Cerebellar nuclear complex (tissue), 1 donor: ENCODE results near the gene CKB.
"Not testable (repeated sequence)": the region's sequence is repeated elsewhere in the genome, so short reads cannot be mapped to it uniquely, and the experiment has no call there.

ENCODE experiments used
- DNase-seq, 2 experiments: peaks; one replicate each; lab custom pipeline; 2025; lab: John Stamatoyannopoulos, UW

Gene CKB

DNA sequence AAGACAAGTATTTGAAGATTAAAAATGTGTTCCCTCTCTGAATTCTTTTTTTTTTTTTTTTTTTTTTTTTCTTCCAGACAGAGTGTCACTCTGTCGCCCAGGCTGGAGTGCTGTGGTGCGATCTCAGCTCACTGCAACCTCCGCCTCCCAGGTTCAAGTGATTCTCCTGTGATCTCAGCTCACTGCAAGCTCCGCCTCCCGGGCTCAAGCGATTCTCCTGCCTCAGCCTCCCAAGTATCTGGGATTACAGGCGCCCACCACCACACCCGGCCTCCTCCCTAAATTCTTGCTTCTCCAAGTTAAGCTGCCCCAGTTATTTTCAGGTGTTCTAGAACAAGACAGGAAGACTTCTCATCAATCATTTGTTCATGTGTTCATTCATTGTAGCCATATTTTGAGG lies 10.4 kb downstream of the CKB start:
- not testable (repeated sequence) for DNase-seq

DNA sequence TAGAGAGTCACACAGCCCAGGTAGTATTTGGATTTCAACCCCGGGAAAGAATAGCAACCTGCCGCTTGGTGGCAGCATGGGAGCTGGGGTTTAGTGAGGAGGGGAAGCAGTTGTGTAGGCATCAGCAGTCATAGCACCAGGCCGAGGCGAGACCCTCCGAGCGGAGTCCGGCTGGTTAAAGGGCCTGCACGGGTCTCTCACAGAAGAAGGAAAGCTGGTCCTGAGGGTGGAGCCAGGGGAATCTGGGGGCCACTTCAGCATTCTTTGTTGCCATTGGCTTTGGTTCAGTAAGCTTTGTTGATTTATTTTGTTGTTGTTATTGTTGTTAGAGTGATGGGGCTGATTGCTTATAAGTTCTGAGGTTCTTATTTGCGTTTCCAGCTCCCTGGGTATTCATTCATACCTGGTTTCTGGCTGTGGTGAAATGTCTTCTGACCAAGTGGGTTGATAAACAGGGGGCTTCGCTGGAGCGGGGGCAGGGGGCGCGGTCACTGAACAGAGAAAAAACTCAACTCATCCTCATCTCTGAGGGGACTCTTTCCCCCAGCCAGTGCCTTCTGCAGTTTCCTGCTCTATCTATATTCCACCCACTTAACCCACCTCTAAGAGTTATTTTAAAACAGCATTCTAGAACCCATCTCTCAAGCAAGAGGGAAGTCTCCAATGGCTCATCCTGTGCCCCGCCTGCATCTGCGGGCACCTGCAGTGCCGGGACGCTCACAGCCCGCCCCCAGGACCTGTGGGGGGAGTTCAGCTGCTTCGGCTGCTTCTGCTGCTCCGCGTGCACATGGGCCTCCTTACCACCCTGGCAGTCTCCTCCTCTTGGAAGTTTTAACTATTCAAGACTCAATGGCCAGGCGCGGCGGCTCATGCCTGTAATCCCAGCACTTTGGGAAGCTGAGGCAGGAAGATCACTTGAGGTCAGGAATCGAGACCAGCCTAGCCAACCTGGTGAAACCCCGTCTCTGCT lies 11.6 kb downstream of the CKB start:
- no peak for DNase-seq

DNA sequence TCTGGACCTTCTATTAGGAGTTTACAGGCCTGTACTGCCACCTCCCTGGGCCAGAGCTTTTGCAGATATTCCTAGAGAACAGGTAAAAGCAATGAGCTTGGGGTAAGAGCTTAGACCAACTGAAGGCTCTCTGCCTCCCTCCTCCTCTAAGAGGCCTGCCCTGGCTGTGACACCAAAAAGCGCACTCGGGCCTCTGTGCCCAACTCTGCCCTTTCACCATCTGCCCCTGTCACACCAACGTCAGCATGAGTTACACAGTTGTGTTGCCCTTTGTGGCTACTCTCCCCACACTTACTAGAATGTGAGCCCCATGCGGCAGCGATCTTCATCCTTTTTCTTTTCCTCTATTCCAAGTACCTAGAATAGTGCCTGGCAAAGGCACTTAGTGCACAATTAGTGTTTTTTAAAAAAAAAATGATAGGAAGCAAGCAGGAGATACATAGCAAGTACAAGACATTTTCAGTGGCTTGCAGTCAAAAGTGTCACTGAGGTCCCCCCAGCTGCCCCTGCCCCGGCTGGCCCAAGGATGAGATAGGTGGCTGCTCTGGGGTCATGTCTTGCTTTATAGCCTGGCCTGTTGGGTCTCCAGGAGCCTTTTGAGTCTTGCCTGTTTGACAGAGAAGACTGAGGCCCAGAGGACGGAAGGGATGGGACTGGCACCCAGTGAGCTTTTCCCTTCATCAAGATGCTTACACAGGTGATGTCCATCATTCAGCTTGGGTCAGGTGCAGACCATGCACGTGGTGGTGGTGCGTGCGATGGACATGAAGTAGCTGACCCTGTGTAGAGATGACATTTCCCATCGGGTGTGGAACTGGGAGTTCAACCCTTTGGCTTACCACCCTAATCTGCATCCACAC lies 12.5 kb downstream of the CKB start:
- DNase-seq, result no peak

DNA sequence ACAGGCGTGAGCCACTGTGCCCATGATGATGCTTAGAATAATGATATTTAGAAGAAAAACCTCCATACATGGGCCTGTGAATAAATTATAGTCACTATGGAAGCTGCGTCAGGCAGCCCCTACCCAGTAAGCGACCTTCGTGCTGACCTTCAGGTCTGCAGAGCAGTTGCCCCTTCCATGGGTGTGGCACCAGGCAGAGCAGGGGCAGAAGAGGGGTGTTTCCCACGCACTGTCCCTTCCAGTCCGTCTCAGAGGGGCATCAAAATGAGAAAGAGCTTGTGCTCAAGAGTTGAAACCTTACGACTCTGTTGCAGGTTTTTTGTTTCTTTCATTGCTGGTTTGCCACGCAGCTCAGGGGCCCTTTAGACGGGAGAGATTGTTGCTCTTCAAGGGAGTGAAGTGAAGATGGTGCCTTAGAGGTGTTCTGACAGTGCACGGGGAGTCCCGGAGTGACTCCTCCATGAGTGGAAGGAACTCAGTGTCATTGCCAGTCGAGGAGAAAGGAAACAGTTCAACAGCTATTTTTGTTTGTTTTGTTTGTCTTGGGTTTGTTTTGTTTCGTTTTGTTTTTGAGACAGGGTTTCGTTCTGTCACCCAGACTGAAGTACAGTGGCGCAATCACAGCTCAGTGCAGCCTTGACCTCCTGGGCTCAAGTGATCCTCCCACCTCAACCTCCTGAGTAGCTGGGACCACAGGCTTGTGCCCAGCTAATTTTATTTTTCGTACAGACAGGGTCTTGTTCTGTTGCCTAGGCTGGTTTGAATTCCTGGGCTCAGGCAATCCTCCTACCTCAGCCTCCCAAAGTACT lies 13.9 kb downstream of the CKB start:
- DNase-seq, result no peak

DNA sequence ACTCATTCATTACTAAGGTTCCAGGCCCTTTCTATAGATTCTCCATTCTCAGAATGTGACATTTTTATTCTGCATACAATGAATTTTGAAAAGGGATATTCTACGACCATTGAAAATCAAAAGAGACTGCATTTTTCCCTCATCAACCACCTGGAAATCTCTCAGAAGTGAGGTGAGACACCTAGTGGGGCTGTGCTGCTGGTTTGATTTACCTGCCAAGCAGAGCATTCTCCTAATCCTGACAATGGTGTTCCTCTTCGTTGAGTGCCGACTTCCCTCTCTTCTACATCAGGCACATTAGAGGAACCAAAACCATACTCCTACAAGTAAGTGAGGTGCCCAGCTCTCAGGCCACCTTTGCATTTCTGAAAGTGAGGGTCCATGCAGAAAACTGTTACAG lies 14.9 kb downstream of the CKB start:
- no peak for DNase-seq

DNA sequence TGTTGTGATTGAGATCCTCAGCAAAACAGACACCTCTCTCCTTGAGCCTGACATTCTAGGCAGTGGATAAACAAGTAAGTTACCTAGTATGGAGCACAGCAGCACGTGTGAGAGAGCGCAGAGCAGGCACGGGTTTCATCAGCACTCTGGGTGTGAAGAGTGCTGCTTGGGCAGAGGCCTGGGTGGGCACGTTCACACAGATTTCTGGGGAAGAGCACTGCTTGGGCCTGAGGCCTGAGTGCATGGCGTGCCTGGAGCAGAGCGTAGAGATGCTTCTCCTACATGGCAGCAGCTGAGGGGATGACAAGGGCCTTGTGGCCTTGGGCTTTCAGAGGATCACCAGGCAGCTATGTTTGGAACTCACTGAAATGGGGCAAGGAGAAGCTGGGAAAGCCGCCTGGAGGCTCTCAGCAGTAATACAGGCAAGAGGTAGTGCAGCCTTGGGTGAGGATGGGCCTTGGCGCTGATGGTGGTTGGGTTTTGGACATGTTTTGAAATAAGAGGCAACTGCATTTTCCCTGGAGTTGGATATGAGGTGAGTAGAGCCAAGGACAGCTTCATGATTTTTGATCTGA lies 17.6 kb downstream of the CKB start:
- no peak for DNase-seq

DNA sequence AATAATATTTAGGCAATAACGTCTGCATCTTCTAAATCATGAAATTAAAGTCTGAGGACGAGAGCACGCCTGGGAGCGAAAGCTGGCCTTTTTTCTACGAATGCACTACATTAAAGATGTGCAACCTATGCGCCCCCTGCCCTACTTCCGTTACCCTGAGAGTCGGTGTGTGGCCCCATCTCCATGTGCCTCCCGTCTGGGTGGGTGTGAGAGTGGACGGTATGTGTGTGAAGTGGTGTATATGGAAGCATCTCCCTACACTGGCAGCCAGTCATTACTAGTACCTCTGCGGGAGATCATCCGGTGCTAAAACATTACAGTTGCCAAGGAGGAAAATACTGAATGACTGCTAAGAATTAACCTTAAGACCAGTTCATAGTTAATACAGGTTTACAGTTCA lies 19.3 kb downstream of the CKB start:
- DNase-seq, result no peak

DNA sequence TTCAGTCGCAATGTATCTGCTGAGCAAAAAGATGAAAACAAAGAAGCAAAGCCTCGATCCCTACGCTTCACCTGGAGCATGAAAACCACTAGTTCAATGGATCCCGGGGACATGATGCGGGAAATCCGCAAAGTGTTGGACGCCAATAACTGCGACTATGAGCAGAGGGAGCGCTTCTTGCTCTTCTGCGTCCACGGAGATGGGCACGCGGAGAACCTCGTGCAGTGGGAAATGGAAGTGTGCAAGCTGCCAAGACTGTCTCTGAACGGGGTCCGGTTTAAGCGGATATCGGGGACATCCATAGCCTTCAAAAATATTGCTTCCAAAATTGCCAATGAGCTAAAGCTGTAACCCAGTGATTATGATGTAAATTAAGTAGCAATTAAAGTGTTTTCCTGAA lies 19.8 kb downstream of the CKB start:
- no peak for DNase-seq

DNA sequence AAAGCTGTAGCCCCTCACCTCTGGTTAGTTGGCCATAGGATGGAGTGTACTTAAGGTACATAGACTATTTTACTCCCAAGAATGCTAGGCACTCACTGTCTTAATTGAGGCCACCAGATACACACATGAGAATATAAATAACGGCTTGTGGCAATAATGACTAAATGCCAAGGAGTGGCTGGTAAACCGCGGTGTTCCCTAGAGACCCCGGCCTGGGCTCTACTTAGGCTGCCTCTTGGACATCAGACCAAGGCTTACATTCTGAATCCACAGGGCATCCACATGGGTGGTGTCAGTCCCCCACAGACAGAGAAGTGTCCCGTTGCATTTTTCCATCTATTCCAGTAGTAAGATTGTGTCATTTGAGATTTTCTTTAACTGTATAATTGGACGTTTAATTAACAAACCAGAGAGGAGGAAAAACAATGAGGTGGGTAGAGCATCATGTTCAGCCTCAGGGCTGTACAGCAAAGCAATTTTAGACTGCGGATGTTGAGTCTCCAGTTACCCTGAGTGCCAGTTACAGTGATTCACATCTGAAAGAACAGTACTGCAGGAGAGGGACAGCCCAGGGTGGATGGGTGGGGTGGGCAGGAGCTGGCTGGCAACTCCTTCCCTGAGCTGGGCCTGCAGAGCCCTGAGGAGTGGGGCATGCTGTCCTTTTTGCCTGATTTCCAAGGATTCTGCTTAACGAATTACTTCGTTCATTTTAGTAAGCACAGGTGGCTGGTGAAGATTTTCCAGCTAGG lies 20.5 kb downstream of the CKB start:
- DNase-seq, result no peak

DNA sequence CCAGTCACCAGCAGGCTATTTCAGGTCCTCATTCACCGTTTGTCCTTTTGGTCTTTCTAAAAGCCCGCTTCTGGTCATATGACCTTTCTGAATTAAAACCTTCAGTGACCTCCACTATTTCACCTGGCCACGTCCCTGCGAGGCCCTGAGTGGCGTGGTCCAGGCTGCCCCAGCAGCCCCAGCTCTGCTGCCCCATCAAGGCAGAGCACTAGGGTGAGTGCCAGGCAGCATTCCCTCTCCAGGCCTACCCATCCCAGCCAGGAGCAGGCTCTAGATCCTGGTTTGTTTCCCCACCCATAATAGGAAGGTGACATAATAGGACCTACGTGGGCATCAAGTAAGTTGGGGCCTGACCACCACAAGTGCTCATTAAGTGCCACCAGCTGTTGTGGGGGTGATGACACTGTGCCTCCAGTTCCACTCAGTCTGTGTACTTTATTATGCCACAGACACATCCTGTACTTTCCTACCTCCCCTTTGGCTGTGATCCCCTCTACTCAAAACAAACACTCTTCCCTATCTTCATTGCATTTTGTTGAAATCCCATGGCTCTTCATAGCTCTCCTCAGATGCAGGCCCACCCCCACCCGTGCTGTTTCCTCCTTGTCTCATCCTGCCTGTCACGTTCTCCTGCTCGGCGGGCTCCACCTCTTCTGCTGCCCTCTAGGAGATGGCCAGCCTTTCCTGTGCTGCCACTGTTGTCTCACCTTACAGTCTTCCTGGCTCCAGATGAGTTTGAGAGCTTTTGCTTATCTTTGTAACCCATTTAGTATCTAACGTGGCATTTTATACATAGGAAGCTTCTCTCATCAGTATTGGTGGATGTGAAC lies 21.4 kb downstream of the CKB start:
- no peak for DNase-seq

DNA sequence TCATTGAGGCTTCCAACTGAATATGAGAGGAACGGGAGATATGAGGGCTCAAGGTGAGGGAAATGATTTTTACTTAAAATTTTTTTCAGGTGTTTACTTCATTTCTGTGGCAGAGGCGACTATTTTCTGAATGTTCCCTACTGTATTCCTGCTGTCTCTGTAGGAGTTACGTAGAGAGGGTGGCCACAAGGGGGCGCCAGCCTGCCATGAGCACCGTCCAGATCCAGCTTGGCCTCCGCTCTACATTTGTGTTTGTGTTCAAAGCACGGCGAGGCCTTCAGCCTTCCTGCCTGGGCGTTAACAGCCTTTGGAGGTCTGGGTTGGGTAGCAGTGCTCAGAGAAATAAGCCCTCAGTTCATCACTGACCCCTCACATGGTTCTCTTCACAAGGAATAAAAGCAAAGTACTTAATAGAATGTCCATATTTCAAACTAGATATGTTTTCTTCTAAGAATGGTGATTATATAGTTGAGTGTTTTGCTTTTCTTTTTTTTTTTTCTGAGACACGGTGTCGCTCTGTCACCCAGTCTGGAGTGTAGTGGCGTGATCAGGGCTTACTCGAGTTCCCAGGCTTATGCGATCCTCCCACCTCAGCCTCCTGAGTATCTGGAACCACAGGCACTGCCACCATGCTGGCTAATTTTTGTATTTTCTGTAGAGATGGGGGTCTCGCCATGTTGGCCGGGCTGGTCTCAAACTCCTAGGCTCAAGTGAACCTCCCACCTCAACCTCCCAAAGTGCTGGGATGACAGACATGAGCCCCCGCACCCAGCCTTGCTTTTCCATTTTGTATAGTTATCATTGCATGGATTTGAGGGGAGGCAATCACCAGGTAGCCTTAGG lies 22.3 kb downstream of the CKB start:
- peak; percentile 86 to 92 for DNase-seq

DNA sequence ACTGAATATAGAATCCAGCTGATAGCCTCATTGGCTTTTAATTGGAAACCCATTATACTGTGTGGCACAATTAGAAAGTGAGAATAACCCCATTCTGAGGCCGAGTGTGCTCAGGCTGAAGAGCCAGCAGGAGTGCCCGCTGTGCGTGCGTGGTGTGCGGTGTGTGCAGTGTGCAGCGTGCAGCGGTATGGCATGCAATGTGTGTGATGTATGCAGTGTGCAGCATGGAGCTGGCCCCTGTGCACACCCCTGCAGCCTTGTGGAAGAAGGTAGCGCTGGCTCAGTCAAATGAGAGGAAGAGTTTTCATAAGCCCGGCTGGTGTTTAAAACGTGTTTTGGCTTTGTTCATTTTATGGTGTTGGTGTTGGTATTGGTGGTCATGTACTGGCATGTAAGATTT lies 22.9 kb downstream of the CKB start:
- no peak for DNase-seq

DNA sequence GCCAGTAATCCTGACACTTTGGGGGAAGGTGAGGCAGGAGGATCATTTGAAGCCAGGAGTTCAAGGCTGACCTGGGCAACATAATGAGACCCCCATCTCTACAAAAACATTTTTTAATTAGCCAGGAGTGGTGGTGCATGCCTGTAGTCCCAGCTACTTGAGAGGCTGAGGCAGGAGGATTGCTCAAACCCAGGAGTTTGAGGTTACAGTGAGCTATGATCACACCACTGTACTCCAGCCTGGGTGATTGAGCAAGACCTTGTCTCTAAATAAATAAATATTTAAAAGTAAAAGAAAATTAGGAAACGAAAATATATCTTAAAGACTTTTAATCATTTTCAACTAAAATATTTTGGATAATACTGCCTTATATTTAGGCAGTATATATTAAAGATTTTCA lies 25.9 kb downstream of the CKB start:
- DNase-seq, result no peak

DNA sequence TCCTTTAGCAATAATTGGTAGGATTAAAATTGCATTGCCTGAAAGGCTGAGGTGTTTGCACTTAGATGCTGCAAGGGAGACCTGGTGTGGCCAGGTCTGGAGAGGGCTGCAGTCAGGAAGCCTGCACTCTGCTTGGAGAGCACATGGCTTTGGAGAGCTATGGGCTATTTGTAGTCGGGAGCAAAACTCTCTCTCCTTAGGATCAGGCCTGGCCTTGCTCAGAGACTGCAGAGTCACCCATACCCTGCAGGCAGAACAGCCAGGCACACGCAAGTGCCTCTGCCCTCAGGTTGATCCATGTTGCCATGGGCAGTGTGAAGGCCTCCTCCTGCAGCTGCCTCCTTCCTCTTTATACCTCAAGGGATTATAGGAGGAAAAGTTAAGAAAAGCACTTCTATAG lies 26.8 kb downstream of the CKB start:
- DNase-seq, result no peak

DNA sequence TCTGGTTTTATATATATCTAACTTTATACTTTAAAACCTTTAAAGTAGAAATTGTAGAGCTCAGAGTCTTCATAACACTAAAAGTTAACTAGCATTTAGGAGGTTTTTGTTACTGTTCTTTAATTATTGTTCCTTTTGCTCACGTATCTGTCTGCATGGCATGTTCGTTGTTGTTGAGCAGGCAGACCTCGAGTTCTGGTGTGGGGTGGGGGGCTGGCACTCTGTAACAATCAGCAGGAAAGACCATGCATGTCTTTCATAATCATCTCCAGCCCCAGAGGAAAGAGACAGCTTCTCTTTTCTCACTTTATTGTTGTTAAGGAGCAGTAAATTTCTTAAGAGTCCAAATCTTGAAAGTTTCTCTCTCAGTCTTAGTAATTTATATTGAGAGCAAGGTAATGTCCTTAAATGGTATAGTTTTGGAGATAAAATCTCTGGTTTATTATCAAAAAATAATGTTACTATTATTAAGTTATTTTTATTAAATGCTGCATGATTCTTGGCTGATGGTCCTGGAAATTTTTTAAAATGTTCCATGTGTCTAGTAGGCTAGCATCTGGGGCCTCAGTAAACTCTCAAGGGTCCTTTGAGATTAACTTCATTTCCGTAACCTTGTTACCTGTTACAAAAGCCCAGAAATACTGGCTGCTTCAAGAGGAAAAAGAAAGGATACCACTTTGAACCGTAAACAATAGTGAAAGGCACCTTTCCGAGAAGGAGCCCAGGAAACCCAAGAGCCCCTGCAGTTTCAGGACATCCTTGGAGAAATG lies 30.3 kb downstream of the CKB start:
- DNase-seq, result no peak

DNA sequence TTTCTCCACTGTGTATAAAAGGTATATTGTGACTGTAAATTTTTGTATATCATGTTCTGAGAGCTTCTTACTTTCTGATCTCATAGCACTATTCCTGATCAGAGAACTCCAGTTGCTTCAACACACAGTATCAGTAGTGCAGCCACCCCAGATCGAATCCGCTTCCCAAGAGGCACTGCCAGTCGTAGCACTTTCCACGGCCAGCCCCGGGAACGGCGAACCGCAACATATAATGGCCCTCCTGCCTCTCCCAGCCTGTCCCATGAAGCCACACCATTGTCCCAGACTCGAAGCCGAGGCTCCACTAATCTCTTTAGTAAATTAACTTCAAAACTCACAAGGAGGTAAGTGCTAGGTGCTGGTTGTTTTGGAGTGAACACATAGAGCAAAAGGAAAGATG lies 30.9 kb downstream of the CKB start:
- DNase-seq, result no peak

DNA sequence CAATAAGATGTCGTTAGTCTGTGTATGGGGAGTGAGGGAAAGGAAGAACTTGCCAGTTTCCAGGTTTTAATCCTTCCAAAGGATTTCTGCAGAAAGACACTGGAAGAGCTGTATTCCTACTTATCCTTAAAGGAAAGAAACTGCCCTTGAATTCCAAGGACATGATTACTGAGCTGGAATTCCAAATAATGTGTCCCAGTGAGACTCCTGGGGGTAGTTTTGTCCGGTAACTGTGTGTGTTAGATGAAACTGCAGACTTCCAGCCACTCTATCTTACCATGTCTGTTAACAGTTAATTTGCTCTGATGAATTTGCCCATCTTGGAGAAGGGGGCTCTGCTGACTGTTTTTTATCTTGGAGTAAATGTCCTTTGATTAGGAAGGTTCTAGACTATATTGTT lies 33.0 kb downstream of the CKB start:
- no peak for DNase-seq

DNA sequence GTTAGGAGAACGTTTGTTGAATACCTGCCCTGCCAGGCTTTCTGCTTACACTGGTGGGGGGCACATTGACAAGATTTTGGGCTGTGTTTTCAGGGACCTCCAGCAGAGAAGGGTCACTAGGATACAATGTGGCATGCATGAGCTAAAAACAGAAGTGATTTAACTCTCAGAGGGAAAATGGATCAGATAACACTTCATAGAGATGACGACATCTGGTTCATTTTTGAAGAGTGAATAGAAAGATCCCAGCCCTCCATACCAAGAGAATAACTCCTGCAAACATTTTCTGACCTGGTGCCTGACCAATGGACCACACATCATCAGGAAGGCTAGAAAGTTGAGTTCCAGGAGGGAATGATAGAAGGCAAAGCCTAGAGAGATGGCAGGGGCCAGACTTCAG lies 33.7 kb downstream of the CKB start:
- no peak for DNase-seq
